OCI-LY1 (cell line): ENCODE measurements around the gene FYCO1.

ENCODE experiments used
- EZH2 ChIP-seq: fragments of 200-600 bp; sonication (generic), shearing (Covaris generic); IDR thresholded peaks from 2 replicates; pipeline ENCODE4 v1.8.0; 2017; ENCODE audit warnings: borderline replicate concordance, mixed run types, mild to moderate bottlenecking, antibody characterized with exemption, low read length, moderate library complexity, mixed read lengths
- TF ChIP-seq, protein P1 (sequence below): fragments of 200-600 bp; sonication (generic), shearing (Covaris generic); IDR thresholded peaks from 2 replicates; pipeline ENCODE4 v1.5.1; 2017; ENCODE audit warnings: mild to moderate bottlenecking, antibody characterized with exemption, low read length, moderate library complexity, mixed read lengths

DNA sequence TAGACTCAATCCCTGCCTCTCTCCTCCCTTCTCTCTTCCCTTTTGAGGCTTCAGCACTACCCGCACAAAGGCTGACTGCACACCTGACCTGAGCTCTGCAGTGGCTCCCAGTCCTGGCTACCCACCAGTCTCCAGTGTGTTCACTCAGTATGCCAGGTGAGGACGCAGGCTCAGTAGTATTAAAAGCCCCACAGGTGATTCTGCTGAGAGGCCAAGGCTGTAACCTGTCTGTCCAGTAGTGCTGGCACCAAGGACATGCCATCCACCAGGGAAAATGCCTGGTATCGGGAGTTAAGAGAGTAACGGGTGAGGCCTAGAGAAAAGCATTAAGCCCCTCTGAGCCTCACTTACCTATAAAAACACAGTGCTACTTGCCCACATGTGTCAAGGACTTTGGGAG, 20.9 kb downstream of the FYCO1 start:
- TF ChIP-seq, protein P1, sequence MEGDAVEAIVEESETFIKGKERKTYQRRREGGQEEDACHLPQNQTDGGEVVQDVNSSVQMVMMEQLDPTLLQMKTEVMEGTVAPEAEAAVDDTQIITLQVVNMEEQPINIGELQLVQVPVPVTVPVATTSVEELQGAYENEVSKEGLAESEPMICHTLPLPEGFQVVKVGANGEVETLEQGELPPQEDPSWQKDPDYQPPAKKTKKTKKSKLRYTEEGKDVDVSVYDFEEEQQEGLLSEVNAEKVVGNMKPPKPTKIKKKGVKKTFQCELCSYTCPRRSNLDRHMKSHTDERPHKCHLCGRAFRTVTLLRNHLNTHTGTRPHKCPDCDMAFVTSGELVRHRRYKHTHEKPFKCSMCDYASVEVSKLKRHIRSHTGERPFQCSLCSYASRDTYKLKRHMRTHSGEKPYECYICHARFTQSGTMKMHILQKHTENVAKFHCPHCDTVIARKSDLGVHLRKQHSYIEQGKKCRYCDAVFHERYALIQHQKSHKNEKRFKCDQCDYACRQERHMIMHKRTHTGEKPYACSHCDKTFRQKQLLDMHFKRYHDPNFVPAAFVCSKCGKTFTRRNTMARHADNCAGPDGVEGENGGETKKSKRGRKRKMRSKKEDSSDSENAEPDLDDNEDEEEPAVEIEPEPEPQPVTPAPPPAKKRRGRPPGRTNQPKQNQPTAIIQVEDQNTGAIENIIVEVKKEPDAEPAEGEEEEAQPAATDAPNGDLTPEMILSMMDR, result no peak
- TF ChIP-seq EZH2, result no peak
